Muscle of back (tissue), 11 donors: Measurements from ENCODE around the gene KRT77. TPM values are rescaled to one million over a fixed set of nuclear protein-coding genes. Genes with fewer than 3 reads are reported as not detected.

Experiments used
- DNase-seq, 3 donors: peaks; one replicate each; pipeline versions ENCODE4 v3.0.0 to v3.0.0-alpha.2; 2013
- polyA plus RNA-seq, 10 donors: library from polyadenylated mRNA; unstranded; fragments of 120-200 nt; gene quantifications; one replicate each; pipeline ENCODE4 v1.2.1, GENCODE V29; 2013; ENCODE audit not compliant: insufficient read length in 10 of 10

KRT77 gene
- polyA plus RNA-seq, 10 donors: 0.98 to 2.8 TPM; not detected in 8

- DNase-seq: no peak
Observed at GRCh38 chr12:52656616-52657015, 46.7 kb downstream of the KRT77 start.

- DNase-seq: no peak
Observed at GRCh38 chr12:52655720-52656124, 47.6 kb downstream of the KRT77 start.

- DNase-seq: no peak
Observed at GRCh38 chr12:52655251-52655650, 48.1 kb downstream of the KRT77 start.

- no peak for DNase-seq
Observed at GRCh38 chr12:52651726-52652261, 51.5 kb downstream of the KRT77 start, which contains the start of gene KRT2. Gene KRT2 (minus strand): TSS chr12:52652211. CDS start chr12:52652142, 69 bp downstream.

- DNase-seq: peak in 1 of 3 donors; percentile 25
Observed at GRCh38 chr12:52650520-52651081, 52.7 kb downstream of the KRT77 start.

GRCh38 chr12:52649066-52649465, 54.3 kb downstream of the KRT77 start:
- no peak for DNase-seq

- no peak for DNase-seq
Observed at GRCh38 chr12:52648012-52648550, 55.2 kb downstream of the KRT77 start.

GRCh38 chr12:52647601-52648000, 55.7 kb downstream of the KRT77 start:
- DNase-seq: no peak

- DNase-seq: no peak
Observed at GRCh38 chr12:52646613-52647012, 56.7 kb downstream of the KRT77 start.

GRCh38 chr12:52645982-52646381, 57.3 kb downstream of the KRT77 start:
- DNase-seq: no peak

GRCh38 chr12:52645120-52645761, 58.1 kb downstream of the KRT77 start:
- no peak for DNase-seq

- no peak for DNase-seq
Observed at GRCh38 chr12:52644078-52644415, 59.3 kb downstream of the KRT77 start.

GRCh38 chr12:52643233-52644077, 59.9 kb downstream of the KRT77 start:
- no peak for DNase-seq

GRCh38 chr12:52641468-52641867, 61.9 kb downstream of the KRT77 start:
- no peak for DNase-seq

Other genes with a start within 250 kb of the KRT77 start
- gene KRT6C, start 229.7 kb downstream of the KRT77 start, polyA plus RNA-seq: 1 to 10 TPM in 1 of 10 donors, under 1 TPM in 1, not detected in 8; 0.32 to 1.3 TPM
- 10 to 100 TPM in 2 of 10 donors, under 1 TPM in 1, not detected in 7; 0.20 to 38.7 (median 20.8) TPM for gene KRT6A, start 210.3 kb downstream of the KRT77 start, polyA plus RNA-seq
- gene KRT5, start 183.1 kb downstream of the KRT77 start, polyA plus RNA-seq: 100 to 1,000 TPM in 2 of 10 donors, 1 to 10 TPM in 3, under 1 TPM in 4, not detected in 1; 0.43 to 538 (median 1.1) TPM
- gene KRT71, start 150.4 kb downstream of the KRT77 start, polyA plus RNA-seq: not detected
- under 1 TPM in 2 of 10 donors, not detected in 8; 0.08 to 0.12 TPM for gene KRT74, start 129.7 kb downstream of the KRT77 start, polyA plus RNA-seq
- gene KRT72, start 102.1 kb downstream of the KRT77 start, polyA plus RNA-seq: 1 to 10 TPM in 1 of 10 donors, under 1 TPM in 1, not detected in 8; 0.30 to 1.5 TPM
- 1 to 10 TPM in 1 of 10 donors, under 1 TPM in 1, not detected in 8; 0.08 to 1.1 TPM for gene KRT73, start 85.0 kb downstream of the KRT77 start, polyA plus RNA-seq
- 1 to 10 TPM in 1 of 10 donors, under 1 TPM in 1, not detected in 8; 0.08 to 1.8 TPM for gene KRT2, start 51.3 kb downstream of the KRT77 start, polyA plus RNA-seq
- gene KRT1, start 23.1 kb downstream of the KRT77 start, polyA plus RNA-seq: 100 to 1,000 TPM in 2 of 10 donors, 1 to 10 TPM in 6, under 1 TPM in 2; 0.47 to 543 (median 2.3) TPM
- not detected for gene KRT76, start 73.8 kb upstream of the KRT77 start, polyA plus RNA-seq
- gene KRT3, start 92.6 kb upstream of the KRT77 start, polyA plus RNA-seq: under 1 TPM in 1 of 10 donors, not detected in 9; 0.46 TPM
- gene KRT4, start 110.6 kb upstream of the KRT77 start, polyA plus RNA-seq: 100 to 1,000 TPM in 1 of 10 donors, 1 to 10 TPM in 1, under 1 TPM in 4, not detected in 4; 0.11 to 126 (median 0.64) TPM
- gene KRT79, start 130.8 kb upstream of the KRT77 start, polyA plus RNA-seq: under 1 TPM in 1 of 10 donors, not detected in 9; 0.21 TPM
- 1 to 10 TPM in 1 of 10 donors, under 1 TPM in 2, not detected in 7; 0.25 to 1.9 (median 0.52) TPM for gene KRT78, start 145.5 kb upstream of the KRT77 start, polyA plus RNA-seq
- gene KRT8, start 201.6 kb upstream of the KRT77 start, polyA plus RNA-seq: 10 to 100 TPM in 2 of 10 donors, 1 to 10 TPM in 8; 1.7 to 28.7 (median 3.8) TPM
- gene KRT18, start 245.6 kb upstream of the KRT77 start, polyA plus RNA-seq: 10 to 100 TPM in 1 of 10 donors, 1 to 10 TPM in 9; 3.0 to 17.1 (median 3.5) TPM